ENCODE measurements around the gene MANBA.

- TF ChIP-seq CTCF (IDR thresholded peaks at IDR 0.05; ENCODE audit: low read depth, low read length): no peak
- TF ChIP-seq POLR2A (IDR thresholded peaks at IDR 0.05; ENCODE audit: extremely low read depth, insufficient read length): no peak
These were observed 31.7 kb upstream of the MANBA start for GRCh38 chr4:102792361-102792936.

All from NB4 (cell line).